Measurements from ENCODE around the gene DMRTB1. TPM values are rescaled to one million over a fixed set of nuclear protein-coding genes. Genes with fewer than 3 reads are reported as not detected.

Gene DMRTB1
- total RNA-seq, 4 donors from 2014 or later: not detected

DNA sequence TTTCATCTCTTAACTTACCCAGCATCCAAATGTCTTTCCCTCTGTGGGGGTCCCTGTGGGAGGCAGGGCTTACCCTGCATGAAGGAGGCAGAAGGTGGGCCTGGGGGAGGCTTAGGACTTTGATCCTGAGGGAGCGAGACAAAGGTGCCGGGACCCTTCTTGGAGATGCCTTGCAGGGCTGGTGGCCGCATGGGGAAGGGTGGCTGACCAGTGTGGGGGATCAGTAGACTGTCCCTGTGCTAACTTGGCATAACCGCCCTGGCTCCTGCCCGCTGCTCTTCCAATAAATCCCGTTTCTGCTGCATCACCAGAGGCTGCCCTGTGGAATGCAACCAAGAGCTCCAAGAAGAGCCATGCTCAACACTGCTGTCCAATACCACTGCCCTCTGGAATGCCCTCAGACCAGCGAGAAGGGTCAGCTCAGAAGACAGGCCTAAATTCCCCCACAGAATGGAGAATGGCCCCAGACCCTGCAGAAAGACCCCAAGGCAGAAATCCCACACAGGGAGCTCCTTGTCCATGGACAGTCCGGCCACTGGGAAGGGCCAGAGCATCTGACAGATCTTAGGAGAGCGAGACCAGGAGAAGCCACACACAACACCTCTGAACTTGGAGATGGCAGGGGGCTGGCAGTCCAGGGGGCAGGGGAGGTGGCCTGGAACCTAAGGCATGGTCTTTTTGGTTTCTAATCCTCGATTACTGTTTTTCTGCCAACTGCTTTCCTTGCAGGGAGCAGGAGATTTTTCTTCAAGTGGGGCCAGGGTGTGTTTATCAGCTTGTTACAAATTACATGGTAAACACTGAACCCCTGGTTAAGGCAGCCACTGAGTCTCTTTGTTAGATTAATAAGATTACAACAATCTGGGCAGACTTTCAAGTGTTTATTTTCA lies 46.7 kb upstream of the DMRTB1 start:
- Histone ChIP-seq H3K4me3 (no peak overlapping the region), H3K27ac (peak overlapping the region; percentile 38 to 69 (median 63)), H3K27me3 (no peaks in the 10 kb centered on the region), H3K9me3 (no peaks in the 10 kb centered on the region), H3K4me1 (no peaks in the 10 kb centered on the region), H3K36me3 (no peaks in the 10 kb centered on the region)
- no peak for DNase-seq
- TF ChIP-seq, protein P1, sequence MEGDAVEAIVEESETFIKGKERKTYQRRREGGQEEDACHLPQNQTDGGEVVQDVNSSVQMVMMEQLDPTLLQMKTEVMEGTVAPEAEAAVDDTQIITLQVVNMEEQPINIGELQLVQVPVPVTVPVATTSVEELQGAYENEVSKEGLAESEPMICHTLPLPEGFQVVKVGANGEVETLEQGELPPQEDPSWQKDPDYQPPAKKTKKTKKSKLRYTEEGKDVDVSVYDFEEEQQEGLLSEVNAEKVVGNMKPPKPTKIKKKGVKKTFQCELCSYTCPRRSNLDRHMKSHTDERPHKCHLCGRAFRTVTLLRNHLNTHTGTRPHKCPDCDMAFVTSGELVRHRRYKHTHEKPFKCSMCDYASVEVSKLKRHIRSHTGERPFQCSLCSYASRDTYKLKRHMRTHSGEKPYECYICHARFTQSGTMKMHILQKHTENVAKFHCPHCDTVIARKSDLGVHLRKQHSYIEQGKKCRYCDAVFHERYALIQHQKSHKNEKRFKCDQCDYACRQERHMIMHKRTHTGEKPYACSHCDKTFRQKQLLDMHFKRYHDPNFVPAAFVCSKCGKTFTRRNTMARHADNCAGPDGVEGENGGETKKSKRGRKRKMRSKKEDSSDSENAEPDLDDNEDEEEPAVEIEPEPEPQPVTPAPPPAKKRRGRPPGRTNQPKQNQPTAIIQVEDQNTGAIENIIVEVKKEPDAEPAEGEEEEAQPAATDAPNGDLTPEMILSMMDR (IDR thresholded peaks at IDR 0.05): no peak
- no peak for TF ChIP-seq POLR2A (IDR thresholded peaks at IDR 0.05)

DNA sequence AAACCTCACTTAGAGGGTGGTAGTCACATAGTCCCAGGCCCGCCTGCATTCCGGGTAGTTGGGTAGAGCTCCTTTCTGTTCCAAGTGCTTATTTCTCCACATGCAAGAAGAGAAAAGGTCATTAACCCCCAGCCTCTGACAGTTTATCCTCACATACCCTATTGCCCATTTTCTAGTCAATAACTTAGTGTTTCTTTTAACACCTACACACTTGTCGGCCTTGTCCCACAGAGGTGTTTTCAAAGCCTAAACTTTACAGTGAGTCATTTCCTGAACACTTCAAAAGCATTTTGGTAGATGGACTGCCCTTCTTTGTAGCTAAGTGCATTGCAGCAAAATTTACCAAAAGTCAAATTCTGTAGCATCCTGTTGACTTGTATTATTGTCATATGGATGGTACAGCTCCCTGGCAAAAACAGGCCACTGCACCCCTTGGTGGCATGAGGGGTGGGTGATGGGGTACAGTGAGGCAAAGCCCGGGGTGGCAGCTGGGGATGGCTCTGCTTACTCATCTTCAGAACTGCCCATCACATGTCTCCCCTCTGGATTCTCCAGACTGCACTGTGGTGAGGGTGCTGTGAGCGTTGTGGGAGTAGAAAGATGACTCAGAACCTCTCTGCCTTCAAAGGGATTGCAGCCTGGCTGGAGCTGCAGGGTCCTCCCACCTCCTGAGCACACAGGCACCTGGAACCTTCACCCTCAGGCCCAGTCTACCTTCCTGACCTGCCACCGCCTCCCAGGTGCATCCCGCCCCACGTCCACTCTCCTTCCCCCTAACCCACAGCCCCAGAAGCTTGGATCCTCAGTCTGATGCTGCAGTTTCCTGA lies 45.8 kb upstream of the DMRTB1 start:
- no peak for DNase-seq
- Histone ChIP-seq H3K27me3 (no peaks in the 10 kb centered on the region), H3K4me3 (no peak overlapping the region), H3K9me3 (no peaks in the 10 kb centered on the region), H3K4me1 (no peaks in the 10 kb centered on the region), H3K27ac (peak overlapping the region; percentile 38 to 69 (median 63)), H3K36me3 (no peaks in the 10 kb centered on the region)
- TF ChIP-seq, protein P1 (IDR thresholded peaks at IDR 0.05): no peak
- no peak for TF ChIP-seq POLR2A (IDR thresholded peaks at IDR 0.05)

DNA sequence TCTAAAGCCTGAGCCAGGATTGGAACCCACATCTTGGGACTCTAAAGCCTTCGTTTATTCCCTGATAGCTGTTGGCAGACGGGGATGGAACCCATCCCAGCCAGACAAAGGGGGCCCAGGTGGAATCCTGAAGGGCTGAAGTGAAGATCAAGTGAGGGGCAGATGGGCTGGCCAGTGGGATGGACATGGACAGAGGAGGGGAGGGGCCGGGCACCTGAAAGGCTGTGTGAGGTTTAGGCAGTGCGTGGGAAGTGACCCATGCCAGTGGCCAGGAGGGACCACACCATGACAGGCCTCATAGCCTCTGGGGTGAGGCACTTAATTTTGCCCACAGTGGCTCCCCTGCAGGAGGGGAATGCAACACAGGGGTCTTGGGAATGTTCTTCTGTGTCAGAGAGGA lies 44.6 kb upstream of the DMRTB1 start:
- Histone ChIP-seq H3K4me3 (no peak overlapping the region), H3K36me3 (no peaks in the 10 kb centered on the region), H3K27me3 (no peaks in the 10 kb centered on the region), H3K9me3 (no peaks in the 10 kb centered on the region), H3K4me1 (no peaks in the 10 kb centered on the region), H3K27ac (no peak overlapping the region)
- DNase-seq: no peak
- TF ChIP-seq, protein P1 (IDR thresholded peaks at IDR 0.05): no peak
- TF ChIP-seq POLR2A (IDR thresholded peaks at IDR 0.05): no peak

DNA sequence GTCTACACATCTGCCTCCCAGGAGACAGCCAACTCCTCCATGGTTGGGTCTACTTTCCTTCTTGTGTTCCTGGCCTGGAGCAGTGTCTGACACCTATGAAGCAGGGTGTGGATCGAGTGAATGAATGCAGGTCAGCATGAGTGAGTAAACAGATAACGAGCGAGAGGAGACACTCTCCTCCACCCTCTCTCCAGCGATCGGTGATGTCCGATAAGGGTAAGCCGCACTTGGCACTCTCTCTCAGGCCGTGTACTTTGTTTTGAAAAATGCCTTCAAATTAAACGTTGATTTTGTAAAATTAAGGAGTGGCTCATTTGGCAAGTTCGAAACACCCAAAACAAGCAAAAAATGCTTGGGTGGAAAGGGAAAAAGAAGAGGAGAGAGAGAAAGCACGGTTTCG lies 43.8 kb upstream of the DMRTB1 start:
- TF ChIP-seq, protein P1 (IDR thresholded peaks at IDR 0.05): no peak
- no peak for TF ChIP-seq POLR2A (IDR thresholded peaks at IDR 0.05)
- Histone ChIP-seq H3K9me3 (no peaks in the 10 kb centered on the region), H3K27me3 (no peaks in the 10 kb centered on the region), H3K27ac (no peak overlapping the region), H3K36me3 (no peaks in the 10 kb centered on the region), H3K4me1 (no peaks in the 10 kb centered on the region), H3K4me3 (no peak overlapping the region)
- DNase-seq: no peak

DNA sequence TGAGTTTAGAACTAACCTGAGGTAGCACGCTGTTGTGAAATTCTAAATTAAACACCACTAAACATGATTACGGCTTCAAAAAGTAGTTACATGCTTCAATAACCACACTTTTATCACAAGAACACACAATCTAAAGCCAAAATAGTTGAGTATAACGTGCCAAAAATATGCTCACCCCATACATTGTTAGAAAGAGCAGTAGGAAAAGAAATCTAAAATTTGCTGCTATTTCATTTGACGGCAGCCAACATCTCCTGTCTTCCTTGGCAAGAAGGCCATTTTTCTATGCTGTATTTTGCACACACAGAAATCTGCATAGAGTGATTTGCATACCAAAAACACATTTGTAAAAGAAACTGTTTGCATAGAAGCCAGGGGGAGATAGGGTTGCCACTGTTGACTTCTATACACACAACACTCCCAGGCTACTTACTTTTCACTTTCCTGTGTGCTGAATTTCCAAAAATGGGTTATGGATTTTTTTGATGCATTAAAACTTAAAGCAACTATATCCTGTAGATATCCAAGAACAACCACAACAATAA lies 42.9 kb upstream of the DMRTB1 start:
- no peaks in the 10 kb centered on the region for H3K4me1 ChIP-seq
- H3K27ac ChIP-seq: no peak overlapping the region
- no peaks in the 10 kb centered on the region for H3K36me3 ChIP-seq
- TF ChIP-seq, protein P1 (IDR thresholded peaks at IDR 0.05): no peak
- no peak for TF ChIP-seq POLR2A (IDR thresholded peaks at IDR 0.05)
- no peak overlapping the region for H3K4me3 ChIP-seq
- DNase-seq: no peak
- H3K9me3 ChIP-seq: no peaks in the 10 kb centered on the region
- H3K27me3 ChIP-seq: no peaks in the 10 kb centered on the region

Measured in Peyer's patch (tissue), 4 donors.